Measurements from ENCODE around the gene SHC3. TPM values are rescaled to one million over a fixed set of nuclear protein-coding genes. Genes with fewer than 3 reads are reported as not detected.

Gene SHC3
- total and polyA plus RNA-seq, 4 donors: 0.10 to 6.9 (median 1.1) TPM; not detected in 1

- H3K9me3 ChIP-seq (ENCODE audit: control insufficient read depth, low read length): no peaks in the 10 kb centered on the region
- DNase-seq (no peak), ATAC-seq (ENCODE audit: low FRiP score) (no peak)
- H3K4me3 ChIP-seq (ENCODE audit: low read length in 2 of 2): no peak overlapping the region
- H3K27me3 ChIP-seq (ENCODE audit: control insufficient read depth in 1 of 2, insufficient read depth in 2 of 2, low read length in 1 of 2): no peaks in the 10 kb centered on the region
- H3K36me3 ChIP-seq (ENCODE audit: control insufficient read depth in 1 of 2, insufficient read depth in 2 of 2, low read length in 1 of 2): no peaks in the 10 kb centered on the region
- H3K4me1 ChIP-seq (ENCODE audit: control insufficient read depth in 1 of 2, insufficient read depth in 2 of 2, low read length in 2 of 2): no peaks in the 10 kb centered on the region
- WGBS, 2 donors: 80 to 88% methylated on average over 9 of the region's 9 CpGs
- intact Hi-C loops (cut with DNase I): no loop called here
- H3K27ac ChIP-seq (ENCODE audit: low read depth in 1 of 2, low read length in 2 of 2): no peak overlapping the region
Observed at GRCh38 chr9:89168901-89169813, 9.5 kb downstream of the SHC3 start.

- no peaks in the 10 kb centered on the region for H3K9me3 ChIP-seq (ENCODE audit: control insufficient read depth, low read length)
- intact Hi-C loops (cut with DNase I): no loop called here
- no peaks in the 10 kb centered on the region for H3K36me3 ChIP-seq (ENCODE audit: control insufficient read depth in 1 of 2, insufficient read depth in 2 of 2, low read length in 1 of 2)
- ATAC-seq (ENCODE audit: low FRiP score) (no peak), DNase-seq (no peak)
- no peaks in the 10 kb centered on the region for H3K27me3 ChIP-seq (ENCODE audit: control insufficient read depth in 1 of 2, insufficient read depth in 2 of 2, low read length in 1 of 2)
- no peak overlapping the region for H3K27ac ChIP-seq (ENCODE audit: low read depth in 1 of 2, low read length in 2 of 2)
- no peak overlapping the region for H3K4me3 ChIP-seq (ENCODE audit: low read length in 2 of 2)
- no peaks in the 10 kb centered on the region for H3K4me1 ChIP-seq (ENCODE audit: control insufficient read depth in 1 of 2, insufficient read depth in 2 of 2, low read length in 2 of 2)
- 88 to 89% methylated on average over 5 of the region's 5 CpGs for WGBS, 2 donors
Observed at GRCh38 chr9:89167788-89168187, 10.8 kb downstream of the SHC3 start.

- H3K27ac ChIP-seq (ENCODE audit: low read depth in 1 of 2, low read length in 2 of 2): no peak overlapping the region
- no peaks in the 10 kb centered on the region for H3K9me3 ChIP-seq (ENCODE audit: control insufficient read depth, low read length)
- WGBS, 2 donors: 61 to 62% methylated on average over 4 of the region's 4 CpGs
- no peaks in the 10 kb centered on the region for H3K4me1 ChIP-seq (ENCODE audit: control insufficient read depth in 1 of 2, insufficient read depth in 2 of 2, low read length in 2 of 2)
- ATAC-seq (ENCODE audit: low FRiP score) (no peak), DNase-seq (no peak)
- H3K4me3 ChIP-seq (ENCODE audit: low read length in 2 of 2): no peak overlapping the region
- intact Hi-C loops (cut with DNase I): no loop called here
- no peaks in the 10 kb centered on the region for H3K27me3 ChIP-seq (ENCODE audit: control insufficient read depth in 1 of 2, insufficient read depth in 2 of 2, low read length in 1 of 2)
- no peaks in the 10 kb centered on the region for H3K36me3 ChIP-seq (ENCODE audit: control insufficient read depth in 1 of 2, insufficient read depth in 2 of 2, low read length in 1 of 2)
Observed at GRCh38 chr9:89166852-89167251, 11.8 kb downstream of the SHC3 start.

- Histone ChIP-seq H3K9me3 (ENCODE audit: control insufficient read depth, low read length) (no peaks in the 10 kb centered on the region), H3K4me3 (ENCODE audit: low read length in 2 of 2) (no peak overlapping the region), H3K4me1 (ENCODE audit: control insufficient read depth in 1 of 2, insufficient read depth in 2 of 2, low read length in 2 of 2) (no peaks in the 10 kb centered on the region), H3K27ac (ENCODE audit: low read depth in 1 of 2, low read length in 2 of 2) (no peak overlapping the region), H3K36me3 (ENCODE audit: control insufficient read depth in 1 of 2, insufficient read depth in 2 of 2, low read length in 1 of 2) (no peaks in the 10 kb centered on the region), H3K27me3 (ENCODE audit: control insufficient read depth in 1 of 2, insufficient read depth in 2 of 2, low read length in 1 of 2) (no peaks in the 10 kb centered on the region)
- intact Hi-C loops (cut with DNase I): no loop called here
- 84 to 86% methylated on average over 6 of the region's 6 CpGs for WGBS, 2 donors
- ATAC-seq (ENCODE audit: low FRiP score): peak; percentile 60
- DNase-seq: no peak
Observed at GRCh38 chr9:89165880-89166279, 12.7 kb downstream of the SHC3 start.

- H3K4me3 ChIP-seq (ENCODE audit: low read length in 2 of 2): no peak overlapping the region
- no peaks in the 10 kb centered on the region for H3K9me3 ChIP-seq (ENCODE audit: control insufficient read depth, low read length)
- H3K36me3 ChIP-seq (ENCODE audit: control insufficient read depth in 1 of 2, insufficient read depth in 2 of 2, low read length in 1 of 2): no peaks in the 10 kb centered on the region
- DNase-seq (no peak), ATAC-seq (ENCODE audit: low FRiP score) (no peak)
- no peaks in the 10 kb centered on the region for H3K4me1 ChIP-seq (ENCODE audit: control insufficient read depth in 1 of 2, insufficient read depth in 2 of 2, low read length in 2 of 2)
- no peaks in the 10 kb centered on the region for H3K27me3 ChIP-seq (ENCODE audit: control insufficient read depth in 1 of 2, insufficient read depth in 2 of 2, low read length in 1 of 2)
- no peak overlapping the region for H3K27ac ChIP-seq (ENCODE audit: low read depth in 1 of 2, low read length in 2 of 2)
- intact Hi-C loops (cut with DNase I): no loop called here
Observed at GRCh38 chr9:89165341-89165740, 13.3 kb downstream of the SHC3 start.

GRCh38 chr9:89161221-89161620, 17.4 kb downstream of the SHC3 start:
- 83 to 88% methylated on average over 8 of the region's 8 CpGs for WGBS, 2 donors
- H3K27ac ChIP-seq (ENCODE audit: low read depth in 1 of 2, low read length in 2 of 2): no peak overlapping the region

GRCh38 chr9:89160806-89161205, 17.8 kb downstream of the SHC3 start:
- Histone ChIP-seq H3K4me3 (ENCODE audit: low read length in 2 of 2) (no peak overlapping the region), H3K4me1 (ENCODE audit: control insufficient read depth in 1 of 2, insufficient read depth in 2 of 2, low read length in 2 of 2) (no peaks in the 10 kb centered on the region), H3K9me3 (ENCODE audit: control insufficient read depth, low read length) (peaks cover 3% of the 10 kb centered on the region), H3K27me3 (ENCODE audit: control insufficient read depth in 1 of 2, insufficient read depth in 2 of 2, low read length in 1 of 2) (no peaks in the 10 kb centered on the region), H3K27ac (ENCODE audit: low read depth in 1 of 2, low read length in 2 of 2) (no peak overlapping the region), H3K36me3 (ENCODE audit: control insufficient read depth in 1 of 2, insufficient read depth in 2 of 2, low read length in 1 of 2) (no peaks in the 10 kb centered on the region)
- DNase-seq (no peak), ATAC-seq (ENCODE audit: low FRiP score) (no peak)
- 64 to 72% methylated on average over 5 of the region's 5 CpGs for WGBS, 2 donors
- intact Hi-C loops (cut with DNase I): no loop called here

More at GRCh38 chr9:89161221-89161620, 17.4 kb downstream of the SHC3 start:
- intact Hi-C loops (cut with DNase I): no loop called here
- no peaks in the 10 kb centered on the region for H3K4me1 ChIP-seq (ENCODE audit: control insufficient read depth in 1 of 2, insufficient read depth in 2 of 2, low read length in 2 of 2)
- no peaks in the 10 kb centered on the region for H3K9me3 ChIP-seq (ENCODE audit: control insufficient read depth, low read length)
- ATAC-seq (ENCODE audit: low FRiP score) (no peak), DNase-seq (no peak)
- no peaks in the 10 kb centered on the region for H3K36me3 ChIP-seq (ENCODE audit: control insufficient read depth in 1 of 2, insufficient read depth in 2 of 2, low read length in 1 of 2)
- no peaks in the 10 kb centered on the region for H3K27me3 ChIP-seq (ENCODE audit: control insufficient read depth in 1 of 2, insufficient read depth in 2 of 2, low read length in 1 of 2)
- H3K4me3 ChIP-seq (ENCODE audit: low read length in 2 of 2): no peak overlapping the region

GRCh38 chr9:89154651-89155336, 23.8 kb downstream of the SHC3 start:
- Histone ChIP-seq H3K27ac (ENCODE audit: low read depth in 1 of 2, low read length in 2 of 2) (no peak overlapping the region), H3K4me3 (ENCODE audit: low read length in 2 of 2) (no peak overlapping the region), H3K9me3 (ENCODE audit: control insufficient read depth, low read length) (peaks cover 3% of the 10 kb centered on the region), H3K36me3 (ENCODE audit: control insufficient read depth in 1 of 2, insufficient read depth in 2 of 2, low read length in 1 of 2) (no peaks in the 10 kb centered on the region), H3K4me1 (ENCODE audit: control insufficient read depth in 1 of 2, insufficient read depth in 2 of 2, low read length in 2 of 2) (no peaks in the 10 kb centered on the region), H3K27me3 (ENCODE audit: control insufficient read depth in 1 of 2, insufficient read depth in 2 of 2, low read length in 1 of 2) (no peaks in the 10 kb centered on the region)
- no peak for ATAC-seq (ENCODE audit: low FRiP score)
- 64 to 67% methylated on average over 14 of the region's 14 CpGs for WGBS, 2 donors
- intact Hi-C loops (cut with DNase I): no loop called here
- no peak for DNase-seq

GRCh38 chr9:89154218-89154617, 24.4 kb downstream of the SHC3 start:
- 68 to 72% methylated on average over 4 of the region's 4 CpGs for WGBS, 2 donors
- intact Hi-C loops (cut with DNase I): no loop called here
- Histone ChIP-seq H3K4me1 (ENCODE audit: control insufficient read depth in 1 of 2, insufficient read depth in 2 of 2, low read length in 2 of 2) (no peaks in the 10 kb centered on the region), H3K36me3 (ENCODE audit: control insufficient read depth in 1 of 2, insufficient read depth in 2 of 2, low read length in 1 of 2) (no peaks in the 10 kb centered on the region), H3K9me3 (ENCODE audit: control insufficient read depth, low read length) (peaks cover 3% of the 10 kb centered on the region), H3K4me3 (ENCODE audit: low read length in 2 of 2) (no peak overlapping the region), H3K27me3 (ENCODE audit: control insufficient read depth in 1 of 2, insufficient read depth in 2 of 2, low read length in 1 of 2) (no peaks in the 10 kb centered on the region), H3K27ac (ENCODE audit: low read depth in 1 of 2, low read length in 2 of 2) (no peak overlapping the region)
- no peak for DNase-seq
- ATAC-seq (ENCODE audit: low FRiP score): no peak

Data from aorta (tissue), 5 donors.